ENCODE measurements around the gene RBM4. TPM values are rescaled to one million over a fixed set of nuclear protein-coding genes. Genes with fewer than 3 reads are reported as not detected.

Gene RBM4
- total RNA-seq, 3 donors from 2014 or later (not counting 1 experiment from before 2014, with no cell fraction given): 219 to 241 (median 224) TPM

DNA sequence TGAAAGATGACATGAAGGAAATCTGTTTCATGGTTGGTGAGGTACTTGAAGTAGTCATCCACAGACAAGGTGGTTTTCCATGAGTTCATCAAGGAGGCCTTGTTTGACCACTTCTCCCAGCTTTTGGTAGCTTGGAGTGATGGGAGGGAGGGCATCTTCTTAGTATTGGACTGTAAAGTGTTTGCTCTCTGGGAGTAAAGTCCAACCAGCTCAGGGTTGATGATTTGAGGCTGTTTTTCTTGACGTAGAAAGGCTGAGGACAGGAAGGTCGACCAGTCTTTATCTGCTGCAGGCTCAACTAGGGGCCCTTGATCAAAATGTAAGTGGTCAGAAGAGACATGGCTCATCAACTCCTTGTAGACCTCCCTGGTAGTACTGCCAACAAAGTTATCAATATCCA lies 47.3 kb upstream of the RBM4 start:
- no peaks in the 10 kb centered on the region for H3K9me3 ChIP-seq (ENCODE audit: control insufficient read depth, insufficient read depth, low read length)
- H3K4me3 ChIP-seq (ENCODE audit: low read length): no peak overlapping the region
- H3K4me1 ChIP-seq (ENCODE audit: control insufficient read depth, insufficient read depth, low read length): peaks cover 20% of the 10 kb centered on the region
- no peaks in the 10 kb centered on the region for H3K9me3 Mint-ChIP-seq
- no peaks in the 10 kb centered on the region for H3K27me3 ChIP-seq (ENCODE audit: control insufficient read depth, insufficient read depth, low read length)
- peak overlapping the region; percentile 98 to 100 for H3K27ac Mint-ChIP-seq
- H3K4me3 Mint-ChIP-seq: peak overlapping the region; percentile 28
- no peak overlapping the region for H3K27ac ChIP-seq (ENCODE audit: low read length)
- TF ChIP-seq, protein P1, sequence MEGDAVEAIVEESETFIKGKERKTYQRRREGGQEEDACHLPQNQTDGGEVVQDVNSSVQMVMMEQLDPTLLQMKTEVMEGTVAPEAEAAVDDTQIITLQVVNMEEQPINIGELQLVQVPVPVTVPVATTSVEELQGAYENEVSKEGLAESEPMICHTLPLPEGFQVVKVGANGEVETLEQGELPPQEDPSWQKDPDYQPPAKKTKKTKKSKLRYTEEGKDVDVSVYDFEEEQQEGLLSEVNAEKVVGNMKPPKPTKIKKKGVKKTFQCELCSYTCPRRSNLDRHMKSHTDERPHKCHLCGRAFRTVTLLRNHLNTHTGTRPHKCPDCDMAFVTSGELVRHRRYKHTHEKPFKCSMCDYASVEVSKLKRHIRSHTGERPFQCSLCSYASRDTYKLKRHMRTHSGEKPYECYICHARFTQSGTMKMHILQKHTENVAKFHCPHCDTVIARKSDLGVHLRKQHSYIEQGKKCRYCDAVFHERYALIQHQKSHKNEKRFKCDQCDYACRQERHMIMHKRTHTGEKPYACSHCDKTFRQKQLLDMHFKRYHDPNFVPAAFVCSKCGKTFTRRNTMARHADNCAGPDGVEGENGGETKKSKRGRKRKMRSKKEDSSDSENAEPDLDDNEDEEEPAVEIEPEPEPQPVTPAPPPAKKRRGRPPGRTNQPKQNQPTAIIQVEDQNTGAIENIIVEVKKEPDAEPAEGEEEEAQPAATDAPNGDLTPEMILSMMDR (IDR thresholded peaks at IDR 0.05): no peak
- intact Hi-C loops (cut with micrococcal nuclease): no loop called here
- no peaks in the 10 kb centered on the region for H3K27me3 Mint-ChIP-seq (ENCODE audit: low read depth in 2 of 2)
- no peaks in the 10 kb centered on the region for H3K36me3 ChIP-seq (ENCODE audit: control insufficient read depth, insufficient read depth, low read length)
- WGBS (ENCODE audit: insufficient coverage): 85% methylated on average over 2 of the region's 2 CpGs
- H3K36me3 Mint-ChIP-seq: no peaks in the 10 kb centered on the region
- no peak for ATAC-seq
- H3K4me1 Mint-ChIP-seq: peaks cover 31 to 33% of the 10 kb centered on the region in 2 donors
- DNase-seq: no peak

DNA sequence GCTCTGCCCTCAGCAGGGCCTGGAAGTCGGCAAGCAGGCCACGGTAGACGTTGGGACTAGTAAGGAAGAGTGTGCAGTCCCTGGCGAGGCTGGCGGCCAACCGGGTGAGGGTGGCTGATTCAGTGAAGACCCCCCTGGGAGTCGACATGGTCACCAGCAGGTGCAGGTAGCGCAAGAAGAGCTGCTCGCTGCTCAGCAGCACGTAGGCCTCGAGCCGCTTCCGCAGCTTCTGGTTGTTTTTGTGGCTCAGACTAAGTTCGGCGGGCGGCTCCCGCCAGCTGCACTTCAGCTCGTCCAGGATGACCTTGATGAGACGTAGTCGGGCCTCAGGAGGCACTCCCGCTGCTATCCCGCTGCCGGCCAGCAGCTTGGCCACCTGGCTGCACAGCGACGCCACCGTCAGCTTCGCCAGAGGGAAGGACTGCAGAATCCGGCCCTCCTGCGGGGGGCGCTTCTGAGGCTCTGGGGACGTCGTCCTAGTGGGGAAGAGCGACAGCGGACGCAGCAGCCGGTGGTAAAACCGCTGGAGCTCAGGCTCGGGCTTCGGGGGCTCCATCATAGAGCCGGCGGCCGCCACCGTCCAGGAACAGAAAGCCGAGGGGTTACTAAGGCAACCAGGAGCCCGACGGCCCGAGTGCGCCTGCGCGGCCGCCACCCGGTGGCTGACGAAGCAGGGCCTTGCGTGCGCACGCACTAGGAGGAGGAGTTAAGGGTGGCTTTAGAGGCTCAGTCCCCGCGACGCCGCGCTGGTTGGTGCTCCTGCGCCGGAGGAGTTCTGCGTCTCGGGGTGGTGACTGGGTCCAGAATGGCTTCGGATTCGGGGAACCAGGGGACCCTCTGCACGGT lies 45.8 kb upstream of the RBM4 start, which contains the start of the genes CCDC87 and CCS:
Gene CCDC87 (minus strand): TSS at position 607 of the 846 bp plus-strand sequence. CDS start 48 bp downstream, at position 559.
Gene CCS (plus strand): TSS at position 729 of the 846 bp plus-strand sequence. CDS start 77 bp downstream, at position 806.
- intact Hi-C loops (cut with micrococcal nuclease): loop anchor here (1.0 kb wide), 3 partner anchors 24 to 86 kb away; partner anchors contain the start of genes RBM14 and RBM4
- Mint-ChIP-seq H3K4me3 (peak within 1 kb of the TSS; percentile 100), H3K27me3 (ENCODE audit: low read depth in 2 of 2) (no peaks in the 10 kb centered on the region), H3K4me1 (peaks cover 31 to 33% of the 10 kb centered on the region in 2 donors), H3K36me3 (no peaks in the 10 kb centered on the region), H3K27ac (peak within 1 kb of the TSS; percentile 98 to 100), H3K9me3 (no peaks in the 10 kb centered on the region)
- peak; percentile 98 to 99 for DNase-seq
- peaks cover 20% of the 10 kb centered on the region for H3K4me1 ChIP-seq (ENCODE audit: control insufficient read depth, insufficient read depth, low read length)
- peak within 1 kb of the TSS; percentile 63 for H3K27ac ChIP-seq (ENCODE audit: low read length)
- H3K4me3 ChIP-seq (ENCODE audit: low read length): peak within 1 kb of the TSS; percentile 52
- TF ChIP-seq, protein P1 (IDR thresholded peaks at IDR 0.05): peak; percentile 72
- no peaks in the 10 kb centered on the region for H3K27me3 ChIP-seq (ENCODE audit: control insufficient read depth, insufficient read depth, low read length)
- H3K9me3 ChIP-seq (ENCODE audit: control insufficient read depth, insufficient read depth, low read length): no peaks in the 10 kb centered on the region
- WGBS (ENCODE audit: insufficient coverage): 18% methylated on average over 68 of the region's 68 CpGs
- no peaks in the 10 kb centered on the region for H3K36me3 ChIP-seq (ENCODE audit: control insufficient read depth, insufficient read depth, low read length)
- ATAC-seq: peak; percentile 96 to 97 (median 96)

DNA sequence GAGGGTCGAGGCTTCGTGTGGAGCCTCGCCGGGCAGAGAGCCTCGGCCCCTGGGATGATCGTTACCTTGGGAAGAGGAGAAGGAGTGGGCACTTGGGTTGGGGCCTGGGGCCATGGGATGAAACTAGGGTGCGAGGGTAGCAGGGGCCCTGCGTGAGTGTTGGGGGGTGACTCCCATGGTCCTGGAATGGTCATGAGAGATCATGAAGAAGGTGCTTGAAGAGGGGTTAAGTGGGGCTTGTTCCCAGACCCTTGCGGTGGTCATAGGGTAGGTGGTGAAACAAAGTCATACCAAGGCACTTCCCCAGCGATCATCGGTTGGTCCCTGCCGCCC lies 45.2 kb upstream of the RBM4 start:
- intact Hi-C loops (cut with micrococcal nuclease): loop anchor here (1.0 kb wide), 3 partner anchors 23 to 85 kb away; partner anchors contain the start of genes RBM14 and RBM4
- WGBS (ENCODE audit: insufficient coverage): 5% methylated on average over 12 of the region's 12 CpGs
- H3K4me3 Mint-ChIP-seq: peak overlapping the region; percentile 100
- no peaks in the 10 kb centered on the region for H3K36me3 ChIP-seq (ENCODE audit: control insufficient read depth, insufficient read depth, low read length)
- no peaks in the 10 kb centered on the region for H3K36me3 Mint-ChIP-seq
- H3K4me1 Mint-ChIP-seq: peaks cover 31 to 33% of the 10 kb centered on the region in 2 donors
- DNase-seq (no peak), ATAC-seq (peak in 1 of 3 donors; percentile 2)
- H3K27me3 ChIP-seq (ENCODE audit: control insufficient read depth, insufficient read depth, low read length): no peaks in the 10 kb centered on the region
- no peaks in the 10 kb centered on the region for H3K9me3 ChIP-seq (ENCODE audit: control insufficient read depth, insufficient read depth, low read length)
- H3K4me1 ChIP-seq (ENCODE audit: control insufficient read depth, insufficient read depth, low read length): peaks cover 20% of the 10 kb centered on the region
- peak overlapping the region; percentile 98 to 100 for H3K27ac Mint-ChIP-seq
- peak overlapping the region; percentile 52 for H3K4me3 ChIP-seq (ENCODE audit: low read length)
- H3K27ac ChIP-seq (ENCODE audit: low read length): peak overlapping the region; percentile 63
- TF ChIP-seq, protein P1 (IDR thresholded peaks at IDR 0.05): no peak
- H3K27me3 Mint-ChIP-seq (ENCODE audit: low read depth in 2 of 2): no peaks in the 10 kb centered on the region
- no peaks in the 10 kb centered on the region for H3K9me3 Mint-ChIP-seq
